GM21447 (cell line): ENCODE data around the gene ADORA2A.

ENCODE experiments used
- ATAC-seq: cut with Tn5 transposase; IDR thresholded peaks from one replicate; pipeline ENCODE4 v1.9.1; 2021; ENCODE audit not compliant: unreplicated experiment

ADORA2A gene

DNA sequence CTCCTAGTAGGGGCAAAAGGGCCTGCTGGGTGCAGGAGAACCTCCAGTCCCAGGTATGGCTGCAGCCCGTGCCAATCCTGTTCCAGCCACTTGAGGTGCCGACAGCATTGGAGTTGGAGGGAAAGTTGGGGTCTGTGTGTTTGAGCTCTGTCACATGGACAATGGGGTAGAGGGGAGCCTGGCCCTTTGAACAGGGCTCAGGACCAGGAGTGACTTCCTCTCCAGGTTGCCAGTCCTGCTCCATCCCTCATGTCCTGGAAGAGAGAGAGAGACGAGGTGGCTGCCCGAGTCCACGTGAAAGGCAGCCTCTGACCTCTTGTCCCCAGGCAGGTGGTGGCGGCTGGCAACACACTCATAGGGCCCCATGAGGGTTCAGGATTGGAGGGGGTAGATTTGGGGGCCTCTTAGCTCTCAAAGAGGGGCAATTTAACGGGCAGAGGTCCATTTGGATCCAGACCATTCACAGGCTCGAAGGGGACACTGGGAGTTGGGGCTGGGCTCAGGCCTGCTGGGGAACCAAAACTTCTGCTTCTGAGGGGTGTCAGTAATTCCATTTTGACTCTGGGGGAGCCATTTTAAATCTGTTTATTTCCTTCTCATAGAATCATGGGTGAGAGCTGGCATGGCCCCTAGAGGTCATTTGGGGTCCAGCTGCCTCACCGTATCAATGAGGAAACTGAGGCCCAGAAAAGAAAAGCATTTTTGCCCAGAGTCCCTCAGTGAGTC is 4.1 kb downstream of the ADORA2A start:
- ATAC-seq = no peak

DNA sequence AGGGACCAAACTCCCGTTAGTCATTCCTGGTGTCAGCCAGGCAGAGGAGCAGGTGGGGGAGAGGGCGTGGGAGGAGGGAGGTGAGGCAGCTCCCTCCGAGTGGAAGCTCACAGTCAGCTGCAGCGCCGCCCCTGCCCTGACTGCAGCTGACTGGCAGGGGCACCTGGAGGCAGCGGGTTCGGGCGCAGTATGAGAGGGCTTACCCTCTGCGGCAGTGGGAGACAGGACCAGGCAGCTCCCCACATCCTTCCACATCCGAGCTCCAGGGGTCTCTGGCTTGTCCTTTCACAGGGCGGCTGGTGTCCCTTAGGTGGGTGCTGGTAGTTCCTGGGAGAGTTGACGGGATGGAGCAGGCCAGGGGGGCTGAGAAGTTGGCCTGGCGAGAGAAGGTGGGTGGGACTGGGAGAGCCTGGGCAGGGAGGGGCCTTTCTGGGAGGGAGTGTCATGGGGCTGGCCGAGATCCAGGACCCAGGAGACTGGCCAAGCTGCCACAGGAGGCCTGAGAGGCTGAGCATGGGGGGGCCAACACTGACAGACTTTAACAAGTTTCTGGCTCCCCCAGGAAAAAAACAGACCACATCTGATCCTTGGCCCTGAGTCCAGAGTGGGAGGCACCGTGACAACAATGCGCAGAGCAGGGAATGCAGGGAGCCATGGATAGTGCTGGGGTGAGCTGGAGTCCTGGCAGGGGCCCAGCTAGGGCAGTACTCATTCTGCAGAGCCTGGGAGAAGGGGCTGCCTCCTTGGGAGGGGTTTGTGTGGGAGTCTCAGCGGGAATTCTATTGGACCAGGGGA is 4.9 kb downstream of the ADORA2A start:
- ATAC-seq = no peak

DNA sequence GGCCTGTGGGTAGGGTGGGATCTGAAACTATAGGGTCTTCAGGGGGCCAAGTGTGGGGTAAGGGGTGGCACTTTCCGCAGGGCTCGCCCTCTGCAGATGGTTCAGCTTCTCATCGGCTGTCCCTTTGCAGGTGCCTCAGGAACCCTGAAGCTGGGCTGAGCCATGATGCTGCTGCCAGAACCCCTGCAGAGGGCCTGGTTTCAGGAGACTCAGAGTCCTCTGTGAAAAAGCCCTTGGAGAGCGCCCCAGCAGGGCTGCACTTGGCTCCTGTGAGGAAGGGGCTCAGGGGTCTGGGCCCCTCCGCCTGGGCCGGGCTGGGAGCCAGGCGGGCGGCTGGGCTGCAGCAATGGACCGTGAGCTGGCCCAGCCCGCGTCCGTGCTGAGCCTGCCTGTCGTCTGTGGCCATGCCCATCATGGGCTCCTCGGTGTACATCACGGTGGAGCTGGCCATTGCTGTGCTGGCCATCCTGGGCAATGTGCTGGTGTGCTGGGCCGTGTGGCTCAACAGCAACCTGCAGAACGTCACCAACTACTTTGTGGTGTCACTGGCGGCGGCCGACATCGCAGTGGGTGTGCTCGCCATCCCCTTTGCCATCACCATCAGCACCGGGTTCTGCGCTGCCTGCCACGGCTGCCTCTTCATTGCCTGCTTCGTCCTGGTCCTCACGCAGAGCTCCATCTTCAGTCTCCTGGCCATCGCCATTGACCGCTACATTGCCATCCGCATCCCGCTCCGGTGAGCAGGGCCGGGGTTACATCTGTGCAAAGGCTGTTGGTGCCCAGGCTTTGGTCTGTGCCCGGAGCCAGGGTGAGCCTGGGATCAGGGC is 5.8 kb downstream of the ADORA2A start:
- no peak for ATAC-seq

DNA sequence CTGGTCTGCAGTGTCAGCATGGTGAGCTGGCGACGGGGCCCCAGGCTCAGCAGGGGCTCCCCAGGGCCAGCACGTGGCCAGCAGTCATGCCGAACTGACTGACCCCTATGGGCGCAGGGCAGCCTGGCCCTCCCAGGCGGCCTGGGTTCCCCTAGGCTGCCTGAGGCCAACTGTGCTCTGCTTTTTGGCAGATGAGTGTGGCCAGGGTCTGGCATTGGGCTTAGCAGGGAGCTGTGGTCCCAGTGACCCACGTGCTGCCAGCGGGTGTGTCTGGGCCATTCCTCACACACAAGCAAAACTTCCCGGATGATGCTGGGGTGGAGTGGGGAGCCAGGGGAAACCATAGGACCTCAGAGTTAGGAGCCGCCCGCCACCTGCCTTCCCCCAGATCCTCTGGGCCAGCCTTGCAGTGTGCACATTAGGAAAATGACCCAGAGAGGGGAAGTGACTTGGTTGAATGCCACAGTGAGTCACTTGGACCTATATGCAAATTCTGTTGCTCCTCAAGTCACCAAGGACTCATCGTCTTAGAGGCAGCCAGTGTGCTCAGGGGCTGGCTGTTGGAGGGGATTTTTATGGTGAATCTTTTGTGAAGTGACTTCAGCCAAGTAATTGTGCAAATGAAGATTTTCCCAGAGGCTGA is 6.5 kb downstream of the ADORA2A start:
- peak; percentile 60 for ATAC-seq

DNA sequence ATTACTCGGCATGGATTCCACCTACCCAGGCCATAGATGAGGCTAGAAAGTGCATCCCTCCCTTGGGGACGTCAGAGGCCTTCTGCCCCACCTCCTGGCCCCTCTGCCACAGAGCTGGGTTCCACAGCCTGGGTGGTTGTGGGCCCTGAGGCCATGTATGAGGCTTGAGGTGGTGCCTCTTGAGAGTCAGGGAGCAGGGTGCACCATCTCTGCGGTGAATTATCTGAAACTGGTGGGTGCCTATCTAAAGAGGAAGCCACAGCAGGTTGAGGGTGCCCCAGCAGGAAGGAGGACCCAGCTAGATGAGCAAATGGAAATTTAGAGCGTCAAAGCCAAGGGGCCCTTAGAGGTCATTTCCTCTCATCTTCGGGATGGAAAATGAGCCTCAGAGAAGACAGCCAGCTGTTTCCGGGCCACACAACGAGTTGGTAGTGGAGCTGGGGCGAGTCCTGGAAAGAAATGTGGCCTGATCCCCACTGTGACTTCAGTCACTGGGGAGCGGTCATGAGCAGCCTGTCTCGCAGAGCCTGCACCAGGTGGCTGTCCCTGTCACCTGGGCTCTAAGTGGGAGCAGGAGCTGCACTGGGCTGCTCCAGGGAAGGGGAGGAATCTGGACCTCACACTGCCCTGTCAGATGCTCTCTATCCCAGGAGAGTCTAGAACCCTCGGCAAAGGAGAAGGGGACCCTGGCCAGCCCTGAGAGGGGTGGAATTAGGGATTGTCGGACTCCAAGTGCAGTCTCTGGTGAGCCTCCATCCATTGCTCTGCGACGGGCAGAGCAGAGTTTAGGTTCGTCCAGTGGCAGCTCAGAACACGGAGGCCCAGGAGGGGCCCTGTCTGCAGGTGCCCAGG is 7.3 kb downstream of the ADORA2A start:
- peak; percentile 47 for ATAC-seq

DNA sequence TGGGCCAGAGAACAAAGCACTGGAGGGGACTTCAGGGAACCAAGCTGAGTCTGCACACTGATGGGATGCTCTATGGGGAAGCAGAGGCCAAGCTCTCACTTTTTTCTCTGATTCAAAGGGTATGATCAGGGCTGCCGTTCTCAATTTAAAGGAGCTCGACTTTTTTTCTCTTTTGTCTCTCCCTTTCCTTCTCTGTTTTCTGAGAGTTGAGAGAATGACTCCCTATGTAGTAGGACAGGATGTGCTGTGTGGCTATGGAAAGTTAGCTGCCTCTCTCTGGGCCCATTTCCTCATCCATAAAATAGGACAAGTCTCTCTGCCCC is 7.9 kb downstream of the ADORA2A start:
- no peak for ATAC-seq

DNA sequence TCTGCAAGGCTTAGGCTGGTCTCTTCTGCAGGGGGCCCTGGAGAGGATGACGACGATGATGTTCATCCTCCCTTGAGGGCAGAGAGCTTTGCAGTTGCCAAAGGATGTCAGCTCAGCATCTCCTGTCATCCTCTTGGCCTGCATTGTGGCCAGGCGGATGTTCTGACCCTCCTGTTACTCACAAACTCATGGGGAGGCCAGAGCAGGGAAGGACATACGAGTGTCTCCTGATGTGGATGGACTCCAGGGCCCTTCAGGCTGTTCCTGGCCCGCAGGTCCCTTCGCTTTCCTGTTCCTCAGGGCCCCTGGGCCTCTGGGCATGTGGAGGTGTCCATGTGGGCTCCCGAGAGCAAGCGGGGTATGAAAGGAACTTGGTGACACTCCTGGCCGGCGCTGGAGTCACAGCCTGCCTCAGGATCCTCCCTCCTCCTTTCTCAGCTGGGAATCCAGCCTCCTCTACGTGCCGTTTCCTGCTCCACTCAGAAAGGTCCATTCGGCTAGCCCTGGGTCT is 8.5 kb downstream of the ADORA2A start:
- no peak for ATAC-seq

DNA sequence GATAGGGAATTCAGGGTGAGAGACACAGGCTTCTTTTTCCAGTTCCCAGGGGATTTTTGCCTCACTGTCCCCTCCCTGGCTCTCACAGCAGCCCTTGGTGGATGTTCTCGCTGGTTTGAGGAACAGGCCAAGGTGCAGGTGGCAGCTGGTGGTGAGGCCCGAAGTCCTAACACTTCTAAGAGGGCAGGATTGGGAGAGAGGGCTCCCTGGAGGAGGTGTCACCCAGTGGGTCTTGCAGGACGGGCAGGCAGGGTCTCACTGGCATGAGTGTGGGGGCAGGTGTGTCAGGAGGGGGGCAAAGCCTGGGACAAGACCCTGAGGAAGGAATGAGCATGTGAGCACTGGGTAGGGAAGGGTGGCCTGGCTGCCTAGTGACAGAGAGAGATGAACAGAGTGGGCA is 9.2 kb downstream of the ADORA2A start:
- ATAC-seq = no peak

DNA sequence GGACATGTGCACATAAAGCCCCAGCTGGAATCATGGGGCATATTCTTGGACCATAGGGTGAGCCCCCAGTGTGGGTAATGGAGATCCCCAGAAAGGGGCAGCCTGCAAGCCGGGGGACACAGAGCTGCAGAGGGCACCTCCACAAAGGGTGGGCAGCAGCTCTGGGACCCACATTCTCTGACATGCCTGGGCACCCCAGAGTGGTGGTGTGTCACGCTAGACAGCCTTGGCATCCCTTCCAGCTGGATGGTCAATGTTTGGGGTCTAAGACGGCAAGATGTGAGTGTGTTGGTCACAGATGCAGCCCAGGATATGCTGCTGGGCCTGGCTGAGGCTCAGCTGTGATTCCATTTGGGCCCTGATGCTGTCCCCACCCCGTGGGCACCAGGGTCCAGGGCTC is 9.7 kb downstream of the ADORA2A start:
- ATAC-seq = no peak

DNA sequence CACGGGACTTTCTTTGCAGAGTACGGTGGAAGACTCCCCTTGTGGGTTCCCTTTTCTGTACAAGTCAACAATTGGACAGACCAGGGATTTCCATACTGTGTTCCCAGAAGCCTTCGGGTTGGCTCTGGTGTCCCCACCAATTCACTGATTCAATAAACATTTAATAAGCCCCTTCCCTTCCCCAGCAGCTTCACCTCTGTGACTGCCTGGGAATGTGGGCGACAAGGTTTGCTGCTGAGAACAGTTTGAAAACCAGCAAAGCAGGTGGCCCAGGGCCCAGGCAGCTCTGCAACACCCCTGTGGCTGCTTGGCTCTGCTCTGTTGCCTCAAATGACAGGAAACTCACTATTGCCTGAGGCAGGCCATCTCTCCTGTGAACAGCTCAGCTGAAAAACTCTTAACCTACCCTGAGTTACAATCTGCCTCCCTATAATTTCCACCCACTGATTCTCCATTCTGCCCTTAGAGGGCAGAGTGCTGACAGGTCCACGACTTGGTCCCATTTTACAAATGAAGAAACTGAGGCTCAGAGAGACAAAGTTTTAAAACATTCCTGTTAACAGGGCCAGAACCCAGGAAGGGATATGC is 10.4 kb downstream of the ADORA2A start:
- no peak for ATAC-seq

DNA sequence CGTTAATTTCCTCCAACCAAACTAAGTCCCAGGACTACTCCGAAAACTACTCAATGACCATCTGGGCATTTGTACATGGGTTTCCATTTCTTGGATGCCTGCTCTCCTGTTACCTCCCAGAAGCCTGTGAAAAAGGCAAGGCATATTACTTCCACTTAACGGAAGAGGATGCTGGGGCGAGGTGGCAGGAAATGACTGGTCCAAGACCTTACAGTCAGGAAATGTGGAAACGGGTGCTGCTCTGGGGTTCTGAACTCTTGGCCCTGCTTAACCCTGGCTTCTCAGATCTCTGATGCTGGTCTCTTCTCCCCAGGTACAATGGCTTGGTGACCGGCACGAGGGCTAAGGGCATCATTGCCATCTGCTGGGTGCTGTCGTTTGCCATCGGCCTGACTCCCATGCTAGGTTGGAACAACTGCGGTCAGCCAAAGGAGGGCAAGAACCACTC is 12.9 kb downstream of the ADORA2A start:
- no peak for ATAC-seq

DNA sequence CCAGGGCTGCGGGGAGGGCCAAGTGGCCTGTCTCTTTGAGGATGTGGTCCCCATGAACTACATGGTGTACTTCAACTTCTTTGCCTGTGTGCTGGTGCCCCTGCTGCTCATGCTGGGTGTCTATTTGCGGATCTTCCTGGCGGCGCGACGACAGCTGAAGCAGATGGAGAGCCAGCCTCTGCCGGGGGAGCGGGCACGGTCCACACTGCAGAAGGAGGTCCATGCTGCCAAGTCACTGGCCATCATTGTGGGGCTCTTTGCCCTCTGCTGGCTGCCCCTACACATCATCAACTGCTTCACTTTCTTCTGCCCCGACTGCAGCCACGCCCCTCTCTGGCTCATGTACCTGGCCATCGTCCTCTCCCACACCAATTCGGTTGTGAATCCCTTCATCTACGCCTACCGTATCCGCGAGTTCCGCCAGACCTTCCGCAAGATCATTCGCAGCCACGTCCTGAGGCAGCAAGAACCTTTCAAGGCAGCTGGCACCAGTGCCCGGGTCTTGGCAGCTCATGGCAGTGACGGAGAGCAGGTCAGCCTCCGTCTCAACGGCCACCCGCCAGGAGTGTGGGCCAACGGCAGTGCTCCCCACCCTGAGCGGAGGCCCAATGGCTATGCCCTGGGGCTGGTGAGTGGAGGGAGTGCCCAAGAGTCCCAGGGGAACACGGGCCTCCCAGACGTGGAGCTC is 13.5 kb downstream of the ADORA2A start:
- no peak for ATAC-seq

DNA sequence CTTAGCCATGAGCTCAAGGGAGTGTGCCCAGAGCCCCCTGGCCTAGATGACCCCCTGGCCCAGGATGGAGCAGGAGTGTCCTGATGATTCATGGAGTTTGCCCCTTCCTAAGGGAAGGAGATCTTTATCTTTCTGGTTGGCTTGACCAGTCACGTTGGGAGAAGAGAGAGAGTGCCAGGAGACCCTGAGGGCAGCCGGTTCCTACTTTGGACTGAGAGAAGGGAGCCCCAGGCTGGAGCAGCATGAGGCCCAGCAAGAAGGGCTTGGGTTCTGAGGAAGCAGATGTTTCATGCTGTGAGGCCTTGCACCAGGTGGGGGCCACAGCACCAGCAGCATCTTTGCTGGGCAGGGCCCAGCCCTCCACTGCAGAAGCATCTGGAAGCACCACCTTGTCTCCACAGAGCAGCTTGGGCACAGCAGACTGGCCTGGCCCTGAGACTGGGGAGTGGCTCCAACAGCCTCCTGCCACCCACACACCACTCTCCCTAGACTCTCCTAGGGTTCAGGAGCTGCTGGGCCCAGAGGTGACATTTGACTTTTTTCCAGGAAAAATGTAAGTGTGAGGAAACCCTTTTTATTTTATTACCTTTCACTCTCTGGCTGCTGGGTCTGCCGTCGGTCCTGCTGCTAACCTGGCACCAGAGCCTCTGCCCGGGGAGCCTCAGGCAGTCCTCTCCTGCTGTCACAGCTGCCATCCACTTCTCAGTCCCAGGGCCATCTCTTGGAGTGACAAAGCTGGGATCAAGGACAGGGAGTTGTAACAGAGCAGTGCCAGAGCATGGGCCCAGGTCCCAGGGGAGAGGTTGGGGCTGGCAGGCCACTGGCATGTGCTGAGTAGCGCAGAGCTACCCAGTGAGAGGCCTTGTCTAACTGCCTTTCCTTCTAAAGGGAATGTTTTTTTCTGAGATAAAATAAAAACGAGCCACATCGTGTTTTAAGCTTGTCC is 14.3 kb downstream of the ADORA2A start:
- ATAC-seq = no peak

DNA sequence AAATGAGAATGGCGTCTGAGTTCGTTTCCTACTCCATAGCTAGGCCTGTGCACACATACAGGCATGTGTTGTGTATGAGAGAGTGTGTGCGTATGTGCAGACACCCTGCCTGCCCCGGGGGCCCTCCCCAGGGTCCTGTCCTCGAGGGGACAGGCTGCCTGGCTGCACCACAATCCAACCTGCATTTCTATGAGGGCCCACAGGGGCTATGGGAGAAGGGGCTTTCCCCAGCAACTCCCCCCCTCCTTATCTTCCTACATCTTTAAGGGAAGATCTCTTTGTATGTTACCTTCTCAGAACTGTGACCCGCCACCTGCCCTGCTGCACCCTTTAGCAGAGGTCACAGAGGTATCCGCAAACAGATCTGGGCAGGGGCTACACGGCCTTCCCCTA is 14.9 kb downstream of the ADORA2A start:
- ATAC-seq = no peak

DNA sequence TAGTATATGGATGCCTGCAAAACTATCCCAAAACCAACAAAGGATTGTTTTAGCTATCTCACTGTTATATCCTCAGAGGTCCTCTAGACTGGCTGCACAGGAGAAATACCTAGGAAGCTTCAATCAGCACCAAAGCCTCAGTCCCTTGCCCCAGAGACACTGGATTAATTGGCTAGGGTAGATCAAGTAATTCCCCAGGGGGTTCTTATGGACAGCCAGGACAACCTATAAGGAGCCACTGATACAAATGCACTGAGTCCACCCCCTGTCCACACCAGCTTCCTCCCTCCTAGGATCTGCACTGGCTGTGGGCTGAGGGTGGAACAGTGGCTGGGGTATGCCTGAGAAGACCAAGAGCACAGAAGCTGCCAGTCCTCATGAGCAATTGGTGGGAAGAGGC is 16.3 kb downstream of the ADORA2A start:
- ATAC-seq = no peak

DNA sequence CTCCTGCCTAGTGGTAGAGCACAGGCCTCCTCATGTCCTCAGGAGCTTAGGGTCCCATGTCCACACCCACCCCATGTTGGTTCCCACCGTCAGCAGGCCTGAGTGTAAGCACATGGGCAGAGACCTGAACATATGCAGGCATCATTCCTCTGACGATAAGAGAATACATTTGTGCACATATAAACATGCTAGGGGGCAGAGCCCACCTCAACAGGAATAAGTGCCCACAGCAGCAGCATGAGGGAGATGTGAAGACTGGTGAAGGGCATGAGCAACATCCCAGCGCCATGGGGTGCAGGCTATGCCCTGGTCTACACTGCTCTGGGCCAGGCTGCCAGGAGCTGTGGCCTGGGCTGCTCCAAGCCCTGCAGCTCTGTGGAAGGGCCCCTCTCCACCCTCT is 16.9 kb downstream of the ADORA2A start:
- no peak for ATAC-seq

DNA sequence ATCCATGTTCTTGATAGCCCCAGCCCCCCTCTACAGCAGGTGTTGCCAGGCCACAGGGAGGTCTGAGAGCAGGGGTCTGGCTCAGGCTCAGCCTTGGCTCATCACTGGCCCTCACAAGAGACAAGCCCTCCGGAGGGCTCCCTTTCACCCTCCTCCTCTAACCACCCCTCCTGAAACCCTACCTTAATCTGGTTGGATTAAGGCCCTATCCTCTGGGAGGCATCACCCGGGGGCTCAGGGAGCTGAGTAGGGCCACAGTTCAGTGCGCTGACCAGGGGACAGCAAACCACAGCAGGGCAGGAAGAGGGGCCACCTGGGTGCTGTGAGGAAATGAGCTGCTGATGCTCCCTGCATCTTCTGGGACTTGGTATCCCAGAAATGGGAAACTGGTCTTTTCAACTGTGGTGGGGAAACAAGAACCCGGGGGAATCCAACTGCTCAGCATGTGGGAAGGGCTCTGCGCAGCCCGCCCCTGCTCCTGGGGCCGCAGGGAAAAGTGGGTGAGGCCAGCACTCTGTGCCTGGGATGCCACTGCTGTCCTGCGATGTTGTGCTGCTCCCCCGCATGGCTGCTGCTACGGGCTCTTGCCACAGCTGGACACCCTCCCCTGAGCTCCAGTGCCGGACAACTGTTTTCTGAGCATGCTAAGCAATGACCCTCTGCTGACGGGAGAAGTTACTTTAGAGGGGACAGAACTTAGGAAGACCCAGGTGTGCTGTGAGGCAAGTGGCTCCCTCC is 17.5 kb downstream of the ADORA2A start:
- ATAC-seq = no peak
